ENCODE results near the gene RPS6KA2.

Gene RPS6KA2

DNA sequence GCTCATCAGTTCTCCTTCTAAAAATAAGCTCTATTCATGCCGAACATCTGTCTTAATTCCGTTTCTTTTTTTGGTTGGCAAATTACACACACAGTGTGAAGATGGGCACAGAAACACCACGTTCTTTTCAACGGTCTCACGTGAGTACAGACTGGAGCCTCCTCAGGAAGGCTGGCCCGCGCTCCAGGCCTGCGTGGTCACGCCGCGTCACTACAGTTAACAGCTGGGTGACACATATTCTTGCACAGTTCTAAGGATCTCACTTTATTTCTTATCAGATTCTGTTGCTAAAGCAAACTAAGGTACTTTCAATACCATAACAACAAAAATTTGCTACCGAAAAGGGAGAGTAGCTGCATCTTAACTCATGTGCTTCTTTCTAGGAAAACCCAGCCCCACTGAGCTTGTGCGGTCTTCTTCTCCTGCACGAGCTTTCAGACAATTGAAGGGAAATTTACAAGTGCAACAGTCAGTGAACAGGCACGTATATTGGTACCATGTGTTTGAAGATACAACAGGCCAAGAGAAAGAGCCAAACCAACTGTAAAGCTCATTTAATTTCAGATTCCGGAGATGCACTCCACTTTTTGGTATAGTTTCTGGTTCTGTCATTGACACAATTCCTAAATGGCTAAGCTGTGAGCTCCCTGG, 188.7 kb downstream of the RPS6KA2 start:
- DNase-seq, result no peak

DNA sequence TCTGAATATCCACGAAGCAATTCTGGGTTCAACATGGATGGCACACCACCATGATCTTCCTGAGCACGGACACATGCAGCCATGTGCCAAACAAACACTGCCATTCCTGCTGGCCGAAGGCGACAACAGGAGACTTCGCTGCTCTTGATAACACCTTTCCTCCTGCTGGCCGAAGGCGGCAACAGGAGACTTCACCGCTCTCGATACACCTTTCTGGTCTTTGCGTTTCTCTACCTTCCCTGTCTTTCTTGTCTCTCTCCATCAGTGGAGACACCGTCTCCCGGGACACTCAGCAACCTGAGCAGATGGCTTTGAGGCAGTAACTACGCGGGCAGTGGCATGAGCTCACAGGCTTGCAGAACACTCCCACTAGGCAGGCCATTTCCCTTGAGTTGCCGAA, 189.4 kb downstream of the RPS6KA2 start:
- DNase-seq, result no peak

DNA sequence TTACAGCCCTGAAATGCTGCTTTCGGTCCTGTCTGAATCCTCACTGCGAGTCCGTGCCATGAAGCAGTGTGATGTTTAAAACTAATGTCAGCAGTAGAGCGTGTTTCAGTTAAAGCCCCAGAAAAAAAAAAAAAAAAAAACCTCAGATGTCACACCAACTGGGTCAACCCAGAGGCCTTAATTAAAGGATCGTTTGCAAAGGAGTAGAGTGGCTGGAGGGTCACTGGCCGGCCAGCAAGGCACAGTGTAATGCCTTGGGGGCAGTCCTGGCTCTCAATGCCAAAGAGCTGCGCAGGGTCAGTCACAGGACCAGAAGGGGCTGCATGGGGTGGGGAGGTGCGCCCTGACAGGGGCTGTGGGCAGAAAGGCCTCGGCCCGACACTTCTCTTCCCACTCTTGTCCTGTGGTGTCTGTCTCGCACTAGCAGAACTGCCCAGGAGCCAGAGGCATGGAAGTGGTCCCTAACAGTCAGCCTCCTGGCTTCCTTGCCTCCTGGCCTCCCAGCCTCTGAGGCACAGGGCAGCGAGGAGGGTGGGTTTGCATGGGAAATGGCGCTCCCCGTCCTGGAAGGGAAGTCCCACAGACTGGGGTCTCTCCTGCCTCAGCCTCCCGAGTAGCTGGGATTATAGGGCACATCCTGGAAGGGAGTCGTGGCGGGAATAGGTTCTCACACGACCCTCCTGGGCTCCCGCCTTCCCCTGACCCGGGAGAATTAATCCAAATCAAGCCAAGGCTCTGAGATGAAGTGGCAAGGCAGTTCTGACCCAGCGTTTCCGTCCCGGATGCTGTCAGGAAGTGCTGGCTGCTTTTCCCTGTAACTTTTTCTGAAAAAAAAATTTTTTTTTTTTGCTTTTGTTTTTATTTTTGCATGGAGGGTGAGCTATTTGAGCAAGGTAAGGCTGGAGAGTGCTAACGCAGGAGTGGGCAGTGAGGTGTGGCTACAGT, 190.6 kb downstream of the RPS6KA2 start:
- no peak for DNase-seq

DNA sequence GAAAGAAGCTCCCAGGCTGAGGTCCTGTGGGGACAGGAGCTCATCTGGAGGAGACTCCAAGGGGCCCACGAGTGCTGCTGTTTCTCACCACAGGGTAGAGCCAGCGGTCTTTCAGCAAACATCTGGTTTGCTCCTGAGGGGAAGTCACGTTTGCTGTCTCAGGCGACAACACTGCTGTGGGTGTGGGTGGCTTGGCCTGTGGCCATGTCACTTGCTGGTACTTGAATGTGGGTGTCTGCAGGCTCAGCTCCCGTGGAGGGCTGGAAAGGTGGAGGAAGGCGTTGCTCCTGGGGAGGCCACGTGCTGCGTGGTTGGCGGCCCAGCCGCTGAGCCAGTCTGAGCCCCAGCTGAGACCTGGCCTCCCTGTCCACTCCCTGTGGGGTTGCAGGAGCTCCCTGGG, 191.5 kb downstream of the RPS6KA2 start:
- no peak for DNase-seq

DNA sequence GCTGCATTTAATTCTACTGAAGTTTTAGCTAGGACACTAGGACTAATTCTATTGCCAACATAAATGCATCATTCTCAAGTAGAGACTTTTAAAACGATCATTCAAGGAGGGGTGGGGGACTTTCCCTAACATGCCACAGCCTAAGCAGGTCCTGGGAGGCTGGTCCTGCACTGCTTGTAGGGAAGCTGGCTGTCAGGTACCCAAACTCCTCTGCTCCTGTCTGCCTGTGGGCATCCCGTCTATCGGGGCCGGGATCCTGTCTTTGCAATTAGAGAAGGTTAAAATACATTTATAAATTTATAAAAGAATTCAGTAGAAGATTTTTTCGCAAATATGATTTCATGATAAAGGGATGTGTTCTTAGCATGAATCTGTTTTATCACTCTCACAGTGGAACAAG, 192.7 kb downstream of the RPS6KA2 start:
- no peak for DNase-seq

DNA sequence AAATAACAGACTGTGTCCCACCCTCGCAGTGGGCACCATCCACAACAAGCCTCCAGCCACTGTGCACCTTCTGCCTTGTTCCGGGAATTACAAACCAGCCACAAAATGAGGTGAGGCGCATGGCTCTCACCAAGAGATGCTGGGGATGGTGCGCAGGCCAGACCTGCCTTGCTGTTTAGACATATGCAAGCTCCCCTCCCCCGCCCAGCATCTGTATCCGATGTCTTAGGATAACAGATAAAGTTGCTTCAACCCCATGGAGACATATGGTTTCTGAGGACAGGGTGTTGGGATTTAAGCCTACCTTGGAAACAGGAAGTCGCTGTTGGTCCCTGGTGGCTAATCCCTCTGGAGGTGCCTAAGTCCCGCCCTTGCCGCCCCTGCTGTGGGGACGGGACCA, 194.0 kb downstream of the RPS6KA2 start:
- no peak for DNase-seq

DNA sequence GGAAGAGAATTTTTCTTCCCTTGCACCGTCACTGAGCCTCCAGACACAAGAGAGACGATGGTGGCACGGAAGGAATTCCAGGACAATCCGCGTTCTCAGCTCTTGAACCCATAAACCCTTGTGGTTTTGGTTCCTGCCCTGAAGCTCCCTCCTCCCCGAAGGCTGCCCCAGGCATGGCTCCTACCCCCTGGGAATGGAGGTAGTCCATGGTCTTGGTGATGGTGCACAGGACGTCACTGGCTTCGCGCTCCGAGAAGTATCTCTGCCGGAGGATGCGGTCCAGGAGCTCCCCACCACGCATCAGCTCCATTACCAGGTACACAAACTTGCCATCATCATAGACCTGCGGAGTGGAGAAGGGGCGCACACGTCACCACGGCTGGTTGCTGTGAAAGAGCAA, 196.8 kb downstream of the RPS6KA2 start:
- DNase-seq, result no peak

DNA sequence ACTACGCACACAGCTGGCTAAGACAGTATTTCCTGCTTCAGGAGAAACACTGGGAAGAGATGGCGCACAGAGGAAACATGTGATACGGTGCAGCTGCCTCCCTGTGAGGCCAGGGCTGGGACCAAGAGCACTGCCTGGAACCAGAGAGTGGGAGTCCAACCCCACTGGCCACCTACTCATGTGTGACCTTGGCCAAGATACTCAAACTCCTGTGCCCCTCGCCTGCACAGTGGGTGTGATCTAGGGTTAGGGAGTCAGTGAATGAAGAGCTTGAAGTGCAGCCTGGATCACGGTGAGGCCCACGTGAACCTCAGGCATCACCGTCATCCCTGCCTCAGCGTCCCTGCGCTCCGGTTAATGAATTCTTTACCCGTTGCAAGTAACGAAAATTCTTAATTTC, 202.6 kb downstream of the RPS6KA2 start:
- no peak for DNase-seq

DNA sequence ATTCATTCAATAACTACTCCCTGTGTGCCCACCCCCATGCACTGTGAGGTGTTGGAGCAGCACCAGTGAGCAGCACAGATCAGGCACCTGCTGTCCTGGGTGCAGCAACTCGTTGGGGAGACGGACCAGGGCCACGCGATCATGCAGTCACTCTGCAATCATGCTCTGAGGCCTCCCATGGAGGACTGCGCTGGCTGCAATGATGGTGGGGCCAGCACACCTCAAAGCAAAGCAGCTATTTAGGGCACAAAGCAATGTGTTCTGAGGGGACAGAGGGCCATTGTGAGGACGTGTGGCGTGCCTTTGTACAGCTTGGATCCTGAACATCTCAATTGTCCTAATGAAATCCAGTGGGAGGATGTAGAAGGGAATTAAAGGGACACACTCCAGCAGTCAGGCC, 203.3 kb downstream of the RPS6KA2 start:
- DNase-seq, result no peak

DNA sequence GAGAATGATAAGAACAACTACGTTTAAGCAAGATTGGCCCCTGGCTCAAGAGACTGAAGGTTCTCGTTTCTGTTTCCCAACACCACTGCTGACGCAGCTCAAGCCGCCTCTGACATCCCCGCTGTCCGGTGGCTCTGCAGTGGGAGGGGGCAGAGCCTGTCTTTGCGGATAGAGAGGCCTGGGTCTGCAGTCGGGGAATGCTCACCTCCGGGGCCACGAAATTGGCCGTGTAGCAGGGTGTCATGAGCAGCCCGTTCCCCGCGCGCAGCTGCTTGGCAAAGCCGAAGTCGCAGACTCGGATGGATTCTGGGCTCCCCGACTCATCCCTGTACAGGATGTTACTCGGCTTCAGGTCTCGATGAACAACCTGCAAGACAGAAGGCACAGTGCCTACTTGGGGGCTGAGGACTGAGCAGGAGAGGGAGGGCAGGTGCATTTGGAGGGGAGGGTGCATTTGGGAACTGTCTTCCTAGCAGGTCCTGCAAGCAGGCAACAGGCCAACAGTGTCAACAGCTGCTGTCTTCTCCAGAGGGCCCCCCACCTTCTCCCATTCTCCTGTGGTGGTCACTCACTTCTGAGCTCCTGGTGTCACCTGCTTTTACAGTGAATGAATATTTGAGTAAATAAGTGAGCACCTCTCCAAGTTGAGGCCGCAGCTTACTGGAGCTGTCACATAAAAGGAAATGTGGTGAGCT, 203.9 kb downstream of the RPS6KA2 start:
- no peak for DNase-seq

DNA sequence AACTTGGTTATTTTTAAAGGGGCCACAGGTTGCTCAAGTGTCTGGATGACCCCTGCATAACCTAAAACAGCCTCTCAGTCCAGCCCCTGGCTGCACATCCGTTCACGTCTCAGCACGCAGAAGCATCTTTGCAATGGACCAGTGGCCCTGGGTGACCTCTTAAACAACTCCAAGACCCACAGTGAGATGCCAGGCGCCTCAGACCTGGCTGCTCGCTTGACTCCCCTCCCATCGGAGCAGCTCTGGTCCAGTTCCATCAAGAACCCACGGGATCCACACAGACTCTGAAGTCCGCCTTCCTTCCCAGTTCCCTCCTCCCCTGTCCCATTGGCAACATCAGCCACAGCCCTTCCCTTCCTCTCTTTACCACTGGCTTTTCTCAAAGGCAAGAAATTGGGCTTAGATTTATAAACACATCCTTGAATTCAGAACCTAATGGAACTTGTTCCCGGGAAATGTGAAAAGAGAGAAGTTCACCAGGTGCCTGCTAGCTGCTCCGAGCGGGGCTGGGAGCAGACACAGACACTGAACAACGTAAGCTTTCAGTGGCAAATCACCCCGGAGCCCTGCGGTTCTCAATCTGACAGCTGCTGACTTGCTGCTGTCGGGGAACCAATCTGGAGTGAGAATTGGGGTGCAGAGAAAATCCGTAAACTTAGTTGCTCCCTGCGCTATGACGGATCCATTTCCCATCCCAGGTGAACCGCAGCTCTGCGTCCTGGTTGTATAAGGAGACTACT, 204.7 kb downstream of the RPS6KA2 start:
- DNase-seq, result no peak

DNA sequence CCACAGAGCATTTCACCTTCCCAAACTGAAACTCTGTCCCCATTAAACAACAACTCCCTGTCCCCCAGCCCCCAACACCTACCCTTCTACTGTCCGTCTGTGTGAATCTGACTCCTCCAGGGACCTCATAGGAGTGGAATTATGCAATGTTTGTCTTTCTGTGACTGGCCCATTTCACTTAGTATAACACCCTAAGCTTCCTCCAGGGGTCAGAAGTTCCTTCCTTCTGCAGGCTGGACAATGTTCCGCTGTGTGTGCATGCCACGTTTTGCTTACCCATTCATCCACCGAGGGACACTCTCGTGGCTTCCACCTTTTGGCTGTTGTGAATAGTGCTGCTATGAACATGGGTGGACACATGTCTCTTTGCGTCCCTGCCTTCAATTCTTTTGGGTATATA, 206.7 kb downstream of the RPS6KA2 start:
- DNase-seq, result no peak

DNA sequence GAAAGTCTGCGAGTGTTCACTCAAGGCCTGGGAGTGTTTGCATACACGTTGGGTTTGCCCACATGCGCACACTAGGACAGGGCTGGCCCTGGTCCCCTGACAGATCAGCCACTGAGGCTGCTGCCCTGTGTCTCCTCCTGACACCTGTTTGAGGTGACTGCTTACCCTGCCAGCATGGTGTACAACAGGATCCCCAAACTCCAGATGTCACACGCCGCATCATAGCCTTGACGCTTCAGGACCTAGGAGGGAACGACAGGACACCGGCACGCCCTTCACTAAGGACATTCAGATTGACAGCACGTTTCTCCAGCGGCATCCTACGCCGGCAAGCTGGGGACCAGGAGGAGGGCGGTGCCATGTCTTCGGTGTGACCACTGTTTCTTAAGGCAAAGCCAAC, 207.3 kb downstream of the RPS6KA2 start:
- no peak for DNase-seq

DNA sequence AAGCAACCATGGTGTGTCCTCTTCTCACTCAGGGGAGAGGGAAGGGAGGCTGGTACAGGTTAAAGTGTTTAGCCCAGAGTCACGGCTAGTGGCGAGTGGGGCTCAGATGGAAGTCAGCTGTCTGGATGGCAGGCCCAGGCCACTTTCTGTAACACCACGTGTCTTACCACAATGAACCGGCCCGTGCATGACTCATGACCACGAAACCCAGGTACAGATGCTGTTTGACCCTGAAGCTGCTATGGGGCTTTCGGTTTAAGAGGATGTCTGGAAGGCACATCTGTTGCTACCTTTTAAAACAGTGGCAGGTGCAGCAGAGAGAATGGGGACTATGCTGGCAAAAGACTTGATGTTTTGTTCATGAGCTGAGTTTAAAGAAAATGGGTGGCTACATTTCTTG, 207.8 kb downstream of the RPS6KA2 start:
- no peak for DNase-seq

DNA sequence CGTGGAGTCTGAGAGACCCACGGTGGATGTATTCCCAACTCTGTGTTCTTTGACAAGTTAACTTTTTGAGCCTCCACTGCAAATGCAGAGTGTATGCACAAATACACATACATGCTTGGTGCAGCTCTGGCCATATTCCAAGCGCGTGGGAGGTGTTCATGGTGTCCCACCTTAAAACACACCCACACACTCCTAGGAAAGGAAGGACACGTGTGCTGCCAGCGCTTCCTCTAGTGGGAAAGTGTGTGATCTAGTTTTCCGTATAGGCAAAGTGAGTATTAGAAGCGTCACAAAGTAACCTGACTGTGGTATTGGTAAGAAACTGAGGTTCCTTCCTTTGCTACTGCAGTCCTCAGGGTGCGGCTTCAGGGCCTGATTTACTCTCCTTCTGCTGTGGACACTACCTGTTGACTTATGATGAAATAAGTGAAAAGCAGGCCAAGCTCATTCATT, 208.3 kb downstream of the RPS6KA2 start:
- DNase-seq, result no peak

DNA sequence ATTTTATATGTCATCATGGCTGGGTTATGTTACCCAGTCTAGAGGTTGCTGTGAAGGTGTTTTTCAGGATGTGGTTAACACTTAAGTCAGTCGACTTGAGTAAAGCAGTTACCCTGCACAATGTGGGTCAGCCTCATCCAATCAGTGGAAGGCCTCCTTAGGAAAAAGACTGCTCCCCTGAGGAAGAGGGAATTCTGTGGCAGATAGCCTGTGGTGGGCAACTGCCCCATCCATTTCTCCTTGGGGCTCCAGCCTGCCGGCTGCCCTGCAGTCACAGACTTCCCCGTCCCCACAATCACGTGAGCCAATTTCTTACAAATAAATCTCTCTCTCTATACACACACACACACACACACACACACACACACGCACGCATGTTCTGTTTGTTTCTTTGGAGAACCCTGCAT, 209.8 kb downstream of the RPS6KA2 start:
- DNase-seq, result no peak

DNA sequence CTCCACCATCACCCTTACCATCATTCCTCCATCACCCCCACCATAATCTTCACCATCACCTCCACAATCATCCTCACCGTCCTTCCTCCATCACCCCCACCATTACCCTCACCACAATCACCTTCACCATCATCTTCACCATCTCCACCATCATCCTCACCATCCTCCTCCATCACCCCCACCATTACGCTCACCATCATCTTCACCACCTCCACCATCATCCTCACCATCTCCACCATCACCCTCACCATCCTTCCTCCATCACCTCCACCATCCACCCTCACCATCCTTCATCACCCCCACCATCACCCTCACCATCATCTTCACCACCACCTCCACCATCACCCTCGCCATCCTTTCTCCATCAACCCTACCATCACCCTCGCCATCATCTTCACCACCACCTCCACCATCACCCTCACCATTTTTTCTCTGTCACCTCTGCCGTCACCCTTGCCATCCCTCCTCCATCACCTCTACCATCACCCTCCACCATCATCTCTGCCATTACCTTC, 211.2 kb downstream of the RPS6KA2 start:
- DNase-seq, result no peak

DNA sequence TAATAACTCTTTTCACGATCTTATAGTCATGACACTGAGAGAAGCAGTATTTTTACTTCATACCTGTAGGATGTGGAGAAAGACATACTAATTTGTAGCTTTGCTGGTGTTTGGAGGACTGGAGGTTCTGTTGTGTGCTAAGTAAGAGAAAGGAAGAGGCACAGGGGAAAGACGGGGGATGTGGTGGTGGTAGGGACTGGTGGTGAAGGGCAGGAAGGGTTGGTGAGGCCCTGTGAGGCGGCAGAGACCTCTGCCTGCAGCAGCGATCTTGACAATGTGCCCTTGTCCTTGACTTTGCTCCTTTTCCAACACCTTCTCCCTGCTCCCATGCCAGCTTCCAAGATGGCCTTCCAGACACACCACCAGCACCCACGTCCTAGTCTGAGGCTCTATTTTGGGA, 211.7 kb downstream of the RPS6KA2 start:
- no peak for DNase-seq

DNA sequence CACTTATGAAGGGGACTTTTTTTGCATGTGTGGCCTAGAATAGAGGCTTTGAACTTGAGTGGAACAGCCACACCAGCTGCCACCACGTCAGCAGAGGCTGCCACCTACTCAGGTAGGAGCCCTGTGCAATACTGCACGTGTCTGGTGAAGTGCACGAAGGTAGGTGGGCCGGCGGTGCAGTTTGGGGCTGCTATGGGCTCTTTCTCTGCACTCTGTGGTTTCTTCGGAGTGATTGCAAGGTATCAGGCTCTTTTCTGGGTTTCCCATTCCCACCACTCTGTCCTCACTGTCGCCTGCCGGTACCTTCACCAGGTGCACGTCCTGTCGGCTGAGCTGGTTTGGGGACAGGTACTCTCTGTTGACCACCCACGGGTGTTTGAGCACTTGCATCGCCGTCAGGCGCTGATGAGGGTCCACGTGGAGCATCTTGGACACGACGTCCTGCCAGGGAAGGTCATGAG, 213.5 kb downstream of the RPS6KA2 start:
- DNase-seq, result no peak

DNA sequence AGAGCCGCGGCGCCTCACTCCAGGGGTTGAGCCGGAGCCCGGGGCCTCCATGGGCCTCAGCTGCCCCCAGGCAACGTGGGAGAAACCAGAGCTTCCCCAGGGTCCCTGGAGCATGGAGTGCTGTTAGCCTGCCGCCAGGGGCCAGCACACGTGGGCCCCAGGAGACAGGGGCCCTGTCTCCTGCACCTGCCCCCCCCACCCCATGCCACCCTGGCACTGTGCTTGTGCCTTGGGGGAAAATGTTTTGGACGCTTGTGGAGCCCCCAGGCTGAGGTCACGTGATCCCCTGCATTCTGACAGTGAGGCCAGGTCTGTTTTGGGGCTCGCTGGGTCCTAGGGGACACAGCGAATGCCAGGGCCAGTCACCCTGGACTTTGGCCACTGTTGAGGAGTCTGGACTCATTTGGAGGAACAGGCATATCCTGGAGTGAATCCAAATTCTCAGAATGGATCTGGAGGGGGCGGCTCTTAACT, 214.1 kb downstream of the RPS6KA2 start:
- no peak for DNase-seq

DNA sequence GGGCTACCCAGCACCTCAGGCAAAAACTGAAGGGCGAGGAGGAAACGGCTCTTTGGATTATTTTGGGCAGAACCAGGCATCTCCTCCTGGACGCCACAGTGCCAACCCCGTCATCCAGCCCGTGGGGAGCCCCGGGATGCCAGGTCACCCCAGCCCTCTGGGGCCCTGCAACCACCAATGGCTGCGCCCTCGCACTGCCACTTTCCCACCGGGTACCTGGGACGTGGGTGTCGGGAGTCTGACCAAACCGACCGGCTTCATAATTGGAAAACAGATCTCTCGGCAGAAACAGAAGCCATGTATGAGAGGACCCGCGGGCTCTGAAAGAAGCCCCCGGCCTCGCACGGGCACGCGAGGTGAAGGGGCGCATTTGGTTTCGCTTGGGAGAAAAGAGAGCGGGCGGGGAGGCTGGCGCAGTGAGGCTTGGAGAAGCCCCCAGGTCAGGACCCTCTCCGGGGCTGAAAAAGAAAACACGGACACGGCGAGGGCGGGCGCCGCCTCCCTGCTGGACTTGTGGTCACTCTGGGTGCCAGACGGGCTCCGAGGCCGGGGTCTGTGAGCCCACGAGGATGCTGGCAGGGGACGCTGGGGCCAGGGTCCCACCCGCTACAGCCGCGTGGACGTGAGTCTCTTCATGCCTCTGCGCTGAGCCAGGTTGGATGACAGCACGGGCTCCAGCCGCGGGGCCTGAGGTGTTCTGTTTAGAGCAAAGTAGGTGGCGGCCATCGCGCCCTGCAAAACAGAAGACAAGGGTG, 214.7 kb downstream of the RPS6KA2 start:
- DNase-seq, result no peak

DNA sequence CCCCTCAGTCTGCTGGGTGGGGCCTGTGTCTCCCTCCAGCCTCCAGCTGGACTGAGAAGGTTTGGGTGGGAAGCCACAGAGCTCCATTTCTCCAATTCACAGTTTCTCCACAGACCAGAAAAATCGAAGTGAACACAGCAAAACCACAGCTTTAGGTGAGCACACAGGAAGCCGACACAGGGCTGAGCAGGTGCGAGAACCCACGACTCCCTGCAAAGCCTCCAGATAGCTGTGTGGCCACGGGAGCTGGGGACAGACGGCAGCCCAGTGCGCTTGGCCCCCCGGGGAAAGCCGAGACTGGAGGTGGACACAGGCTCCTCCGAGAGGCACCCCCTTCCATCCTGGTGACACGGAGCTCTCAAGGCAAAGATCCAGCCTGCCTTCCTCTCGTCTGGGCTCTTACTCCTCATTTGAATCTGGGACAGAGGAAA, 215.3 kb downstream of the RPS6KA2 start:
- no peak for DNase-seq

Data from DMS53 (cell line).